ENCODE data around the gene NINL.
"Not testable (repeated sequence)": the region's sequence is repeated elsewhere in the genome, so short reads cannot be mapped to it uniquely, and the experiment has no call there.

Gene NINL

GRCh38 chr20:25584905-25585704, at the start of gene NINL:
NINL (minus strand) TSS chr20:25585531; CDS start chr20:25526587, 58,944 bp downstream.
- peaks cover 7% of the 10 kb centered on the region for H3K4me1 ChIP-seq (ENCODE audit: control insufficient read depth, insufficient read depth, low read length)
- no peaks in the 10 kb centered on the region for H3K36me3 ChIP-seq (ENCODE audit: control insufficient read depth, insufficient read depth, low read length, severe bottlenecking)
- peak; percentile 83 for DNase-seq (ENCODE audit: low read depth)
- peak within 1 kb of the TSS; percentile 86 for H3K9ac ChIP-seq (ENCODE audit: low read length)
- peak within 1 kb of the TSS; percentile 85 for H3K4me3 ChIP-seq (ENCODE audit: low read length)
- H3K9me3 ChIP-seq (ENCODE audit: control insufficient read depth, low read length), result no peaks in the 10 kb centered on the region
- no peaks in the 10 kb centered on the region for H3K27me3 ChIP-seq (replicated peaks; ENCODE audit: control insufficient read depth, insufficient read depth, low read length)

- no peak for DNase-seq (ENCODE audit: low read depth)
- H3K4me3 ChIP-seq (ENCODE audit: low read length), result no peak overlapping the region
- no peaks in the 10 kb centered on the region for H3K27me3 ChIP-seq (replicated peaks; ENCODE audit: control insufficient read depth, insufficient read depth, low read length)
- H3K9ac ChIP-seq (ENCODE audit: low read length), result no peak overlapping the region
- H3K36me3 ChIP-seq (ENCODE audit: control insufficient read depth, insufficient read depth, low read length, severe bottlenecking), result peaks cover 28% of the 10 kb centered on the region
- no peaks in the 10 kb centered on the region for H3K4me1 ChIP-seq (ENCODE audit: control insufficient read depth, insufficient read depth, low read length)
- H3K9me3 ChIP-seq (ENCODE audit: control insufficient read depth, low read length), result peaks cover 9% of the 10 kb centered on the region
These were observed 47.8 kb upstream of the NINL start for GRCh38 chr20:25632940-25633790.

- not testable (repeated sequence) for H3K27me3 ChIP-seq (replicated peaks; ENCODE audit: control insufficient read depth, insufficient read depth, low read length); H3K9ac ChIP-seq (ENCODE audit: low read length); DNase-seq (ENCODE audit: low read depth); H3K9me3 ChIP-seq (ENCODE audit: control insufficient read depth, low read length); H3K4me3 ChIP-seq (ENCODE audit: low read length); H3K36me3 ChIP-seq (ENCODE audit: control insufficient read depth, insufficient read depth, low read length, severe bottlenecking); H3K4me1 ChIP-seq (ENCODE audit: control insufficient read depth, insufficient read depth, low read length)
These were observed 45.3 kb upstream of the NINL start for GRCh38 chr20:25630615-25631014.

GRCh38 chr20:25629816-25630499, 44.6 kb upstream of the NINL start:
- Histone ChIP-seq H3K4me3 (ENCODE audit: low read length) (no peak overlapping the region), H3K9ac (ENCODE audit: low read length) (no peak overlapping the region), H3K27me3 (replicated peaks; ENCODE audit: control insufficient read depth, insufficient read depth, low read length) (no peaks in the 10 kb centered on the region), H3K36me3 (ENCODE audit: control insufficient read depth, insufficient read depth, low read length, severe bottlenecking) (peaks cover 7% of the 10 kb centered on the region), H3K4me1 (ENCODE audit: control insufficient read depth, insufficient read depth, low read length) (no peaks in the 10 kb centered on the region), H3K9me3 (ENCODE audit: control insufficient read depth, low read length) (no peaks in the 10 kb centered on the region)
- no peak for DNase-seq (ENCODE audit: low read depth)

- Histone ChIP-seq H3K36me3 (ENCODE audit: control insufficient read depth, insufficient read depth, low read length, severe bottlenecking) (no peaks in the 10 kb centered on the region), H3K4me3 (ENCODE audit: low read length) (no peak overlapping the region), H3K9ac (ENCODE audit: low read length) (no peak overlapping the region), H3K9me3 (ENCODE audit: control insufficient read depth, low read length) (no peaks in the 10 kb centered on the region), H3K4me1 (ENCODE audit: control insufficient read depth, insufficient read depth, low read length) (peaks cover 17% of the 10 kb centered on the region), H3K27me3 (replicated peaks; ENCODE audit: control insufficient read depth, insufficient read depth, low read length) (no peaks in the 10 kb centered on the region)
- DNase-seq (ENCODE audit: low read depth), result no peak
These were observed 41.4 kb upstream of the NINL start for GRCh38 chr20:25626779-25627178.

GRCh38 chr20:25624500-25624939, 39.2 kb upstream of the NINL start:
- no peaks in the 10 kb centered on the region for H3K36me3 ChIP-seq (ENCODE audit: control insufficient read depth, insufficient read depth, low read length, severe bottlenecking)
- peak overlapping the region; percentile 86 for H3K4me3 ChIP-seq (ENCODE audit: low read length)
- H3K9ac ChIP-seq (ENCODE audit: low read length), result peak overlapping the region; percentile 89
- H3K27me3 ChIP-seq (replicated peaks; ENCODE audit: control insufficient read depth, insufficient read depth, low read length), result no peaks in the 10 kb centered on the region
- DNase-seq (ENCODE audit: low read depth), result no peak
- H3K4me1 ChIP-seq (ENCODE audit: control insufficient read depth, insufficient read depth, low read length), result peaks cover 17% of the 10 kb centered on the region
- no peaks in the 10 kb centered on the region for H3K9me3 ChIP-seq (ENCODE audit: control insufficient read depth, low read length)

GRCh38 chr20:25623736-25624499, 38.6 kb upstream of the NINL start, which contains the start of gene NANP:
NANP (minus strand) TSS chr20:25624014; CDS start chr20:25623948, 66 bp downstream.
- Histone ChIP-seq H3K9me3 (ENCODE audit: control insufficient read depth, low read length) (no peaks in the 10 kb centered on the region), H3K9ac (ENCODE audit: low read length) (peak within 1 kb of the TSS; percentile 89), H3K27me3 (replicated peaks; ENCODE audit: control insufficient read depth, insufficient read depth, low read length) (no peaks in the 10 kb centered on the region), H3K36me3 (ENCODE audit: control insufficient read depth, insufficient read depth, low read length, severe bottlenecking) (no peaks in the 10 kb centered on the region), H3K4me3 (ENCODE audit: low read length) (peak within 1 kb of the TSS; percentile 86), H3K4me1 (ENCODE audit: control insufficient read depth, insufficient read depth, low read length) (peaks cover 17% of the 10 kb centered on the region)
- DNase-seq (ENCODE audit: low read depth), result peak; percentile 99

GRCh38 chr20:25623225-25623735, 37.9 kb upstream of the NINL start:
- Histone ChIP-seq H3K4me1 (ENCODE audit: control insufficient read depth, insufficient read depth, low read length) (peaks cover 17% of the 10 kb centered on the region), H3K36me3 (ENCODE audit: control insufficient read depth, insufficient read depth, low read length, severe bottlenecking) (no peaks in the 10 kb centered on the region), H3K4me3 (ENCODE audit: low read length) (peak overlapping the region; percentile 86), H3K9ac (ENCODE audit: low read length) (peak overlapping the region; percentile 89), H3K27me3 (replicated peaks; ENCODE audit: control insufficient read depth, insufficient read depth, low read length) (no peaks in the 10 kb centered on the region), H3K9me3 (ENCODE audit: control insufficient read depth, low read length) (no peaks in the 10 kb centered on the region)
- DNase-seq (ENCODE audit: low read depth), result peak; percentile 74

- H3K4me3 ChIP-seq (ENCODE audit: low read length), result peak overlapping the region; percentile 86
- no peaks in the 10 kb centered on the region for H3K9me3 ChIP-seq (ENCODE audit: control insufficient read depth, low read length)
- H3K27me3 ChIP-seq (replicated peaks; ENCODE audit: control insufficient read depth, insufficient read depth, low read length), result no peaks in the 10 kb centered on the region
- no peaks in the 10 kb centered on the region for H3K36me3 ChIP-seq (ENCODE audit: control insufficient read depth, insufficient read depth, low read length, severe bottlenecking)
- H3K4me1 ChIP-seq (ENCODE audit: control insufficient read depth, insufficient read depth, low read length), result peaks cover 17% of the 10 kb centered on the region
- DNase-seq (ENCODE audit: low read depth), result no peak
- peak overlapping the region; percentile 89 for H3K9ac ChIP-seq (ENCODE audit: low read length)
These were observed 37.3 kb upstream of the NINL start for GRCh38 chr20:25622450-25623224.

- no peaks in the 10 kb centered on the region for H3K9me3 ChIP-seq (ENCODE audit: control insufficient read depth, low read length)
- no peaks in the 10 kb centered on the region for H3K27me3 ChIP-seq (replicated peaks; ENCODE audit: control insufficient read depth, insufficient read depth, low read length)
- H3K36me3 ChIP-seq (ENCODE audit: control insufficient read depth, insufficient read depth, low read length, severe bottlenecking), result no peaks in the 10 kb centered on the region
- H3K4me1 ChIP-seq (ENCODE audit: control insufficient read depth, insufficient read depth, low read length), result peaks cover 17% of the 10 kb centered on the region
- no peak for DNase-seq (ENCODE audit: low read depth)
- H3K4me3 ChIP-seq (ENCODE audit: low read length), result peak overlapping the region; percentile 86
- no peak overlapping the region for H3K9ac ChIP-seq (ENCODE audit: low read length)
These were observed 36.7 kb upstream of the NINL start for GRCh38 chr20:25622049-25622448.
